ENCODE data around the gene DSTYK. TPM values are rescaled to one million over a fixed set of nuclear protein-coding genes. Genes with fewer than 3 reads are reported as not detected.

DSTYK gene
- total and polyA plus RNA-seq, 4 donors: 3.5 to 19.3 (median 7.1) TPM

GRCh38 chr1:205121660-205122488, 89.6 kb downstream of the DSTYK start, which contains the start of gene RBBP5:
TSS of gene RBBP5 (minus strand) at chr1:205121978. CDS start at chr1:205121873, 105 bp downstream.
- TF ChIP-seq, protein P1, sequence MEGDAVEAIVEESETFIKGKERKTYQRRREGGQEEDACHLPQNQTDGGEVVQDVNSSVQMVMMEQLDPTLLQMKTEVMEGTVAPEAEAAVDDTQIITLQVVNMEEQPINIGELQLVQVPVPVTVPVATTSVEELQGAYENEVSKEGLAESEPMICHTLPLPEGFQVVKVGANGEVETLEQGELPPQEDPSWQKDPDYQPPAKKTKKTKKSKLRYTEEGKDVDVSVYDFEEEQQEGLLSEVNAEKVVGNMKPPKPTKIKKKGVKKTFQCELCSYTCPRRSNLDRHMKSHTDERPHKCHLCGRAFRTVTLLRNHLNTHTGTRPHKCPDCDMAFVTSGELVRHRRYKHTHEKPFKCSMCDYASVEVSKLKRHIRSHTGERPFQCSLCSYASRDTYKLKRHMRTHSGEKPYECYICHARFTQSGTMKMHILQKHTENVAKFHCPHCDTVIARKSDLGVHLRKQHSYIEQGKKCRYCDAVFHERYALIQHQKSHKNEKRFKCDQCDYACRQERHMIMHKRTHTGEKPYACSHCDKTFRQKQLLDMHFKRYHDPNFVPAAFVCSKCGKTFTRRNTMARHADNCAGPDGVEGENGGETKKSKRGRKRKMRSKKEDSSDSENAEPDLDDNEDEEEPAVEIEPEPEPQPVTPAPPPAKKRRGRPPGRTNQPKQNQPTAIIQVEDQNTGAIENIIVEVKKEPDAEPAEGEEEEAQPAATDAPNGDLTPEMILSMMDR (IDR thresholded peaks at IDR 0.05; ENCODE audit: control extremely low read depth, extremely low read depth): peak; percentile 81
- 0 to 1% methylated on average over 46 of the region's 46 CpGs for WGBS, 2 donors
- no peaks in the 10 kb centered on the region for H3K27me3 ChIP-seq (ENCODE audit: control insufficient read depth in 3 of 3, insufficient read depth in 3 of 3, low read length in 2 of 3)

GRCh38 chr1:205118752-205119151, 92.8 kb downstream of the DSTYK start:
- peaks cover 4 to 9% (median 5%) of the 10 kb centered on the region in 4 donors for H3K36me3 ChIP-seq (ENCODE audit: control insufficient read depth in 4 of 4, insufficient read depth in 4 of 4, low read length in 4 of 4)
- 42 to 65% methylated on average over 2 of the region's 2 CpGs for WGBS, 2 donors

More at GRCh38 chr1:205121660-205122488, 89.6 kb downstream of the DSTYK start, which contains the start of gene RBBP5:
- Histone ChIP-seq H3K27ac (ENCODE audit: low read depth in 1 of 2, low read length in 1 of 2) (peak within 1 kb of the TSS; percentile 90 to 92), H3K36me3 (ENCODE audit: control insufficient read depth in 4 of 4, insufficient read depth in 4 of 4, low read length in 4 of 4) (peaks cover 0 to 5% (median 3%) of the 10 kb centered on the region in 4 donors), H3K4me3 (peak within 1 kb of the TSS; percentile 85), H3K4me1 (ENCODE audit: control insufficient read depth in 5 of 5, insufficient read depth in 5 of 5, low read length in 5 of 5) (peaks cover 0 to 23% (median 13%) of the 10 kb centered on the region in 5 donors), H3K9ac (ENCODE audit: insufficient read depth in 1 of 2, low read length in 2 of 2) (peak within 1 kb of the TSS; percentile 87 to 95), H3K9me3 (ENCODE audit: control insufficient read depth in 4 of 4, insufficient read depth in 3 of 4, low read length in 3 of 4) (no peaks in the 10 kb centered on the region)
- ATAC-seq (ENCODE audit: insufficient read depth, low FRiP score): peak; percentile 98
- DNase-seq: peak; percentile 97 to 99 (median 98)

DNA sequence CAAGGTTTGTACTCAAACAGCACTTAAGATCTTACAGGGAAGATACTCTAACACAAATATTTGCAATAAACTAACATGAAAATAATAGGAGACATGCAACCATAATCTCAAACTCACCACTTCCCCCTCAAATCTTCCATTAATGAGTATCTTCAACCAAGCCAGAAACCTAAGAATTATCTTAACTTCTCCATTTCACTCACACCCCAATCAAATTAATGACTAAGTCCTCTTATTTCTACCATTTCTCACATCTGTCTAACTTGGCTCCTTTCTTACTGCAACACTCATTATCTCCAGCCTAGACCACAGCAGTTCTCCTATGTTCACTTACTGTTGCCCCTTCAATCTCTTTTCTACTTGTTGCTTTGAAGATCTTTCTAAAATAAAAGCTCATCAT, 100.1 kb downstream of the DSTYK start:
- Histone ChIP-seq H3K4me1 (ENCODE audit: control insufficient read depth in 5 of 5, insufficient read depth in 5 of 5, low read length in 5 of 5) (no peaks in the 10 kb centered on the region), H3K36me3 (ENCODE audit: control insufficient read depth in 4 of 4, insufficient read depth in 4 of 4, low read length in 4 of 4) (peaks cover 0 to 18% (median 13%) of the 10 kb centered on the region in 4 donors), H3K27ac (ENCODE audit: low read depth in 1 of 2, low read length in 1 of 2) (no peak overlapping the region), H3K9ac (ENCODE audit: insufficient read depth in 1 of 2, low read length in 2 of 2) (no peak overlapping the region), H3K27me3 (ENCODE audit: control insufficient read depth in 3 of 3, insufficient read depth in 3 of 3, low read length in 2 of 3) (no peaks in the 10 kb centered on the region), H3K9me3 (ENCODE audit: control insufficient read depth in 4 of 4, insufficient read depth in 3 of 4, low read length in 3 of 4) (no peaks in the 10 kb centered on the region), H3K4me3 (no peak overlapping the region)
- ATAC-seq (ENCODE audit: insufficient read depth, low FRiP score): no peak
- TF ChIP-seq, protein P1 (IDR thresholded peaks at IDR 0.05; ENCODE audit: control extremely low read depth, extremely low read depth): no peak
- no peak for DNase-seq

More at GRCh38 chr1:205118752-205119151, 92.8 kb downstream of the DSTYK start:
- DNase-seq: no peak
- Histone ChIP-seq H3K4me1 (ENCODE audit: control insufficient read depth in 5 of 5, insufficient read depth in 5 of 5, low read length in 5 of 5) (peaks cover 0 to 23% (median 13%) of the 10 kb centered on the region in 5 donors), H3K9me3 (ENCODE audit: control insufficient read depth in 4 of 4, insufficient read depth in 3 of 4, low read length in 3 of 4) (no peaks in the 10 kb centered on the region), H3K27ac (ENCODE audit: low read depth in 1 of 2, low read length in 1 of 2) (no peak overlapping the region), H3K4me3 (no peak overlapping the region), H3K9ac (ENCODE audit: insufficient read depth in 1 of 2, low read length in 2 of 2) (no peak overlapping the region), H3K27me3 (ENCODE audit: control insufficient read depth in 3 of 3, insufficient read depth in 3 of 3, low read length in 2 of 3) (no peaks in the 10 kb centered on the region)
- ATAC-seq (ENCODE audit: insufficient read depth, low FRiP score): no peak
- TF ChIP-seq, protein P1 (IDR thresholded peaks at IDR 0.05; ENCODE audit: control extremely low read depth, extremely low read depth): no peak

Measured in lung (tissue), 12 donors.